GM12864 (cell line): ENCODE results near the gene DLGAP1.

Source experiments
- DNase-seq: peaks from one replicate; pipeline ENCODE4 v3.0.0-alpha.2; 2011; ENCODE audit warnings: low read depth
- H3K4me3 ChIP-seq: 2 replicates; pipeline ENCODE4 v1.5.1; 2011; ENCODE audit warnings: mild to moderate bottlenecking, low read depth, low read length, control low read depth
- TF ChIP-seq, protein P1 (sequence below): IDR thresholded peaks from 2 replicates; pipeline ENCODE4 v1.5.1; 2011; ENCODE audit warnings: low read depth, mild to moderate bottlenecking, moderate library complexity, low read length, control low read depth, inconsistent platforms; ENCODE audit errors: missing control alignments

The DLGAP1 gene

DNA sequence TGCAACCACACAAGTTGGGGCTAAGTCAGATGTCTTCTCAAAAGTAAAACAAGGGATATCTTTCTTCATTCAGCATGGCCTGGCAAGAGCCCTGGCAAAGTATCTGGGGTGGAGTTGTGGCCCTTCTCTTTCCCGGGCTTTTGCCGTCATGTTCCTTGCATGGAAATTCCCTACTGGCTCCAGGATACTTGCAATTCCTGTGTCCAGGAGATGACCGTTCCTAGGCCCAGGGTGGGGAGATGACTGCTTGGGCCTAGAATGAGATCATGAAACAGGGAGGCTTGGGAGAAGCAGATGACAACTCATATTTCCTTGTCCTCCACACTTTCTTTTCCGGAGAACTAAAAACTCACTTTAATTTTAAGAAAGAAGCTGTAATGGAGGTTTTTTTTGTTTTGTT, 944.2 kb downstream of the DLGAP1 start:
- no peak overlapping the region for H3K4me3 ChIP-seq
- no peak for DNase-seq
- TF ChIP-seq, protein P1, sequence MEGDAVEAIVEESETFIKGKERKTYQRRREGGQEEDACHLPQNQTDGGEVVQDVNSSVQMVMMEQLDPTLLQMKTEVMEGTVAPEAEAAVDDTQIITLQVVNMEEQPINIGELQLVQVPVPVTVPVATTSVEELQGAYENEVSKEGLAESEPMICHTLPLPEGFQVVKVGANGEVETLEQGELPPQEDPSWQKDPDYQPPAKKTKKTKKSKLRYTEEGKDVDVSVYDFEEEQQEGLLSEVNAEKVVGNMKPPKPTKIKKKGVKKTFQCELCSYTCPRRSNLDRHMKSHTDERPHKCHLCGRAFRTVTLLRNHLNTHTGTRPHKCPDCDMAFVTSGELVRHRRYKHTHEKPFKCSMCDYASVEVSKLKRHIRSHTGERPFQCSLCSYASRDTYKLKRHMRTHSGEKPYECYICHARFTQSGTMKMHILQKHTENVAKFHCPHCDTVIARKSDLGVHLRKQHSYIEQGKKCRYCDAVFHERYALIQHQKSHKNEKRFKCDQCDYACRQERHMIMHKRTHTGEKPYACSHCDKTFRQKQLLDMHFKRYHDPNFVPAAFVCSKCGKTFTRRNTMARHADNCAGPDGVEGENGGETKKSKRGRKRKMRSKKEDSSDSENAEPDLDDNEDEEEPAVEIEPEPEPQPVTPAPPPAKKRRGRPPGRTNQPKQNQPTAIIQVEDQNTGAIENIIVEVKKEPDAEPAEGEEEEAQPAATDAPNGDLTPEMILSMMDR = no peak

DNA sequence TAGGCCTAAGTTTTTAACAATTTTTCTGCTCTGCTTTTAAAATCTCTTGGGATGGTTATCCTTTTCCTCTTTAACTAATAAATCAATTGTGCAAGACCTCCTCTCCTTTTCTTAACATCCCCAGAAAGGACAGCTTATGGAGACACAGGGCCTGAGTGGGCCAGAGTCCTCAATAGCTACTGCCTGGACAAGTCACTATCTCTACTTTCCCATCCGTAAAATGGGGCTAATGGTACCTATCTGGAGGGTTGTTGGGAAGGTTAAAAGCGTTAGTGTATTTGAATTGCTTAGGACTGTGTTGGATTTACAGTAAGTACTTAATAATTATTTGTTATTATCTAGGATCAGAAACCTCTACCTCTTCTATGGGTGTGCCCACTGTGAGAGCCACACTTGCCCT, 945.1 kb downstream of the DLGAP1 start:
- TF ChIP-seq, protein P1 = no peak
- no peak overlapping the region for H3K4me3 ChIP-seq
- DNase-seq = no peak

DNA sequence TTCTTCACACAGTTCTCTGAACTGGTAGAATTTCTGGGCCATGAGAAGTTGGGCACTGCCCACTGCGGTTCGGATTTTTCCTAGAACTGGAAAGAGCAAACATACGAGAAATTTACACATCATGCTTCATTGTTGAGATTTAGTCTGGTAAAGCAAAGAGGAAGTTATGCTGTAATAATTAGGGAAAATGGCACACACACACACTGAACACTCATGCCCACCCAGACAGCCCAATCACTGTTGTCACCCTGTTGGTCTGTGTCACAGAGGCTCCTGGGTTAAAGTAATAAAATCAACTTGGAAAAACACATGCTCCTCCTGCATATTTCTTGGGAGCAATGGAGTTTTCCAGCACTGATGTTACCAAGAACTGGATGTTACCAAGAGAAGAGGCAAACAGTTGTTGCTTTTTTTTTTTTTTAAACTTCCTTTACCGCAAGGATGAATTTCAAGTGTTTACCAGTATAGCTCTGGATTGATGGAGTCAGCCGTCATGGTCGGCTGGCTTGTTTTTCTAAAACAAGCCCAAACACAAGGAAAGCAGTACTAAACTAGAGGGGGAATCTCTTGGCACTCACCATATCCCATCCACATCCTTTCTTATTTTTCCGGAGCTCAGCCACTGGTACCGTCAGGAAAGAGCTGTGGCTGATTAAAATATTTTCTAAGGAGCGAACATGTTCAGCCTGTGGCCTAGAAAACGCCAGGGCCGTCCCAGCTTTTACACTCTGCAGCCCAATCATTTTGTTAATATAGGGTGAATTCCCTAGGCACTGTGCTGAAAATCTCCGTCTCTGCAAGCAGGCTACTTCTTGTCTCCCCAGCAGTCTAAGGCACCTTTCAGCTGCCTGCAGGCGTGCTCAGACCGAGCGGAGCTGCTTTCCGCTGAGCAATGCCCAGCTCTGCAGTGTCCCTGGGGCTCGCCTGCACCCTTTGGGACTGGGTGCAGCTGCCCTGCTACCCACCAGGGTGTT, 946.2 kb downstream of the DLGAP1 start:
- no peak overlapping the region for H3K4me3 ChIP-seq
- no peak for DNase-seq
- TF ChIP-seq, protein P1 = no peak

DNA sequence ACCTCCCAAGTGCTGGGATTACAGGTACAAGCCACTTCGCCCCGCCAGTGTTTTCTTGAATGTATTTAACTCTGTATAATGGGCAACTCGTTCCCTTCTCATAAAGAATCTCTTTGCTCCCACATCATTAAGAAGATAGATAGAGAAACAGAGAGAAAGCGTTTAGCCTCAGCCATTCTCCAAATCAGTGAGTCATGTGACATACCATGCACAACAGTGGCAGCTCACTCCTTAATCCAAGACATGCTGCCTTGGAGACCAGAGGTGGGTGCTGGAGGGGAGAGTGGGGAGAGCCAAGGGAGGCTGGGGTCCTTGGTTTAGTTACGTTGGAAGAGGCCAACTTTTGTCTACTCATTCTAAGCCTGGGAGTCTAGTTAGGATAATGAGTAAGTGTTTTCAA, 950.5 kb downstream of the DLGAP1 start:
- no peak overlapping the region for H3K4me3 ChIP-seq
- TF ChIP-seq, protein P1 = no peak
- DNase-seq = no peak

DNA sequence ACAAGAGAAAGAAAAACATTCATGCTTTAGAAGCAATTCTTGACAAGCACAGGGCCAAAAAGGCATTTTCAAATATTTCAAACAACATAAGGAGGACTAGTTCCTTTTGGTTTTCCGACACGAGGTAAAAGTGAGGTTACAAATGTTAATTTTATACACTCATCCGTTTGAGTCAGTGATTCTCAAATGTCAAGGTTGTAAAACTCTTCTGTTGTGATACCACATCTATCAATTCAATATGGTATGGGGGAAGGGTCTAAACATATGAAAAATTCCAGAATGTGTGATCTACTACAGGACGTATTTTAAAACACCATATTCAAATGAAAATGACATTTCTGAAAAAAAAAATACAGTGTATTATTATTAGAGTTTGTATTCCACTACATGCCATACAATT, 952.5 kb downstream of the DLGAP1 start:
- no peak overlapping the region for H3K4me3 ChIP-seq
- no peak for DNase-seq
- TF ChIP-seq, protein P1 = no peak

DNA sequence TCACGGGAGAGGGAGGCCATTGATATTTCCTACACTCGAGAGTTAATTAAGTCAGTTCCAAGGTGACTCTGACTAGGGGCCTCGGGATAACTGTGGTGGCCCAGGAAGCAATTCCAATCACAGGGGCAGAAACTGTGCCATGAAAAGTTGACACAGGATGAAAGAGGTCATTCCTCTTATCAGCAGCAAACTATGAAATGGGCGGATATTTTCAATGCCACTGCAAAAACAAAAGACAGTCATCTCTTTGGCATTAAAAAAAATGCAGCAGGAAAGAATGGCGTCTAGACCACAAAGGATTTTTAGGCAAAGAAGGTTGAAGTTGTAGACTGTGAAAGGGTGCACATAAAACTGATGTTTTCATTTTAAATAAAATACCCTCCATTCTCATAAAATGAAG, 955.1 kb downstream of the DLGAP1 start:
- TF ChIP-seq, protein P1 = no peak
- no peak overlapping the region for H3K4me3 ChIP-seq
- DNase-seq = no peak

DNA sequence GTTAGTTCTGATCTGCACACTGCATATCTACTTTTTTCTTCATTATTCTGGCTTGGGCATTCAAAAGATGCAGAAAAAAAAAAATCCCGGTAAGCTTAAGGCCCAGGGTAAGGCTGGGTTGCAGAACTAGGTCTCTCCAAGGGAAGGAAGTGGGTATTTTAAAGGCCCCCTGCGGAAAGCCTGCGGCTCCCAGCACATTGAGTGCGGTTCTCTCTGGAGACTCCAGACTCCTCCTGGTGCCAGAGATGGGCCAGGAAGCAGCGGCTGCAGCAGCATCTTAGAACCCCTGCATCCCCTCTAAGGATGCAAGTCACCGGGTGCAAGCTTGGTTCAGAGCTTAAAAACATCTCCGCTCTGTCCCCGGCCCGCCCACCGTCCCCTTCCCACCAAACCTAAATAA, 955.6 kb downstream of the DLGAP1 start:
- TF ChIP-seq, protein P1 = no peak
- H3K4me3 ChIP-seq = no peak overlapping the region
- no peak for DNase-seq
